A549 (cell line): Measurements from ENCODE around the gene RPL29. TPM values are rescaled to one million over a fixed set of nuclear protein-coding genes. Genes with fewer than 3 reads are reported as not detected.

Experiments used
- ATAC-seq, 2 experiments: fragments of 200-7000 bp in 1 of 2; fragments of >200 bp in 1 of 2; cut with Nextera tagmentation in 1 of 2; cut with Tn5 transposase in 1 of 2; 3 replicates each; pipeline versions ENCODE4 v1.8.0 to v1.9.1; 2018 to 2020; ENCODE audit warnings: mild to moderate bottlenecking in 1 of 2, moderate library complexity in 1 of 2
- CTCF ChIA-PET: fragments of 300-600 bp; sonication (Branson Sonifier 250); formaldehyde crosslinking; extraction: SDS; loops from one replicate; lab custom pipeline; 2021; ENCODE audit warnings: antibody characterized with exemption, inconsistent platforms; lab: Yijun Ruan, JAX
- POLR2A ChIA-PET: fragments of 350-600 bp; formaldehyde crosslinking; extraction: SDS; loops from one replicate; lab custom pipeline; 2021; ENCODE audit warnings: antibody characterized with exemption, inconsistent platforms; lab: Yijun Ruan, JAX
- DNase-seq, 2 experiments: peaks; one replicate each; pipeline versions ENCODE4 v3.0.0 to v3.0.0-alpha.2; 2011 to 2016; ENCODE audit warnings: low read depth in 1 of 2, low spot score in 1 of 2
- FAIRE-seq: peaks from 2 replicates; lab custom pipeline; 2011; peaks lifted over from hg19 to GRCh38; lab: Jason Lieb, UNC
- H3K27ac ChIP-seq, 2 experiments: fragments of >200 bp; sonication (Bioruptor Twin); formaldehyde crosslinking; 3 replicates each; pipeline ENCODE4 v1.5.1; 2016 to 2017
- H3K4me1 ChIP-seq: fragments of >200 bp; sonication (Bioruptor Twin); formaldehyde crosslinking; 3 replicates; pipeline ENCODE4 v1.6.1; 2016
- H3K4me2 ChIP-seq: fragments of >200 bp; sonication (Bioruptor Twin); formaldehyde crosslinking; 3 replicates; pipeline ENCODE4 v1.6.1; 2016
- H3K4me3 ChIP-seq: fragments of >200 bp; sonication (Bioruptor Twin); formaldehyde crosslinking; 3 replicates; pipeline ENCODE4 v1.5.1; 2016
- H3K9me3 ChIP-seq: fragments of >200 bp; sonication (Bioruptor Twin); formaldehyde crosslinking; 3 replicates; pipeline ENCODE4 v1.6.1; 2016
- BHLHE40 ChIP-seq: IDR thresholded peaks from 2 replicates; pipeline ENCODE4 v1.6.1; 2012; ENCODE audit warnings: low read depth, low read length, inconsistent platforms
- CBX8 ChIP-seq: fragments of 200-600 bp; sonication (generic); IDR thresholded peaks from 2 replicates; pipeline ENCODE4 v1.6.1; 2016
- CEBPB ChIP-seq, 2 experiments: fragments of >200 bp in 1 of 2; sonication (Bioruptor Twin) in 1 of 2; formaldehyde crosslinking in 1 of 2; IDR thresholded peaks; 2 replicates each; pipeline ENCODE4 v1.6.1; 2012 to 2016
- CHD2 ChIP-seq: fragments of 150-350 bp; IDR thresholded peaks from 2 replicates; pipeline ENCODE4 v1.6.1; 2014; ENCODE audit warnings: low read length; ENCODE audit not compliant: partially characterized antibody
- CHD4 ChIP-seq: fragments of 200-600 bp; sonication (generic); IDR thresholded peaks from 2 replicates; pipeline ENCODE4 v1.6.1; 2016; ENCODE audit warnings: antibody characterized with exemption, mild to moderate bottlenecking, borderline replicate concordance
- EHMT2 ChIP-seq: fragments of 200-600 bp; sonication (generic); IDR thresholded peaks from 2 replicates; pipeline ENCODE4 v1.6.1; 2016; ENCODE audit warnings: antibody characterized with exemption, low read depth, mild to moderate bottlenecking, moderate library complexity
- FOSL2 ChIP-seq, 2 experiments: fragments of 450-650 bp in 1 of 2; fragments of >200 bp in 1 of 2; sonication (Bioruptor Twin) in 1 of 2; formaldehyde crosslinking; IDR thresholded peaks; 2 replicates each; pipeline versions ENCODE4 v1.5.0 to v1.6.1; 2016 to 2020; ENCODE audit warnings: mild to moderate bottlenecking in 1 of 2, moderate library complexity in 1 of 2
- HEYL ChIP-seq: fragments of 250-450 bp; sonication (Bioruptor Pico); IDR thresholded peaks from 2 replicates; pipeline ENCODE4 v1.8.0; 2021; ENCODE audit warnings: mild to moderate bottlenecking, moderate library complexity
- HOXB13 ChIP-seq: fragments of 250-450 bp; sonication (Bioruptor Pico); IDR thresholded peaks from 2 replicates; pipeline ENCODE4 v1.5.0; 2020; ENCODE audit warnings: low read depth, mild to moderate bottlenecking, moderate library complexity
- KDM5A ChIP-seq: fragments of 200-600 bp; sonication (generic); IDR thresholded peaks from 2 replicates; pipeline ENCODE4 v1.6.1; 2016; ENCODE audit warnings: antibody characterized with exemption, mild to moderate bottlenecking
- MAZ ChIP-seq: fragments of 150-350 bp; IDR thresholded peaks from 2 replicates; pipeline ENCODE4 v1.6.1; 2014; ENCODE audit warnings: antibody characterized with exemption, low read depth, low read length, borderline replicate concordance
- MYC ChIP-seq: IDR thresholded peaks from 2 replicates; pipeline ENCODE4 v1.6.1; 2012; ENCODE audit warnings: mild to moderate bottlenecking, inconsistent platforms, low read length, improper control_type of control experiment, borderline replicate concordance
- NR3C1 ChIP-seq: fragments of >200 bp; sonication (Bioruptor Twin); formaldehyde crosslinking; IDR thresholded peaks from 3 replicates; pipeline ENCODE4 v1.6.1; 2017
- PHF8 ChIP-seq: fragments of 200-600 bp; sonication (generic); IDR thresholded peaks from 2 replicates; pipeline ENCODE4 v1.6.1; 2016; ENCODE audit warnings: low read depth, mild to moderate bottlenecking, antibody characterized with exemption, moderate library complexity, borderline replicate concordance
- REST ChIP-seq: fragments of 200-600 bp; sonication (generic); IDR thresholded peaks from 2 replicates; pipeline ENCODE4 v1.6.1; 2016; ENCODE audit warnings: antibody characterized with exemption, mild to moderate bottlenecking, moderate library complexity
- RFX5 ChIP-seq: fragments of 450-650 bp; IDR thresholded peaks from 2 replicates; pipeline ENCODE4 v1.7.1; 2014; ENCODE audit warnings: antibody characterized with exemption, mild to moderate bottlenecking, moderate library complexity
- RNF2 ChIP-seq: fragments of 200-600 bp; sonication (generic); IDR thresholded peaks from 2 replicates; pipeline ENCODE4 v1.6.1; 2016; ENCODE audit warnings: low read depth, mild to moderate bottlenecking, antibody characterized with exemption, moderate library complexity, borderline replicate concordance
- ZFP36 ChIP-seq: fragments of 450-650 bp; IDR thresholded peaks from 2 replicates; pipeline ENCODE4 v1.6.1; 2014; ENCODE audit warnings: borderline replicate concordance; ENCODE audit not compliant: partially characterized antibody
- WGBS: methylation state at CpG from one replicate; pipeline ENCODE4 v1.1.6; 2017; ENCODE audit errors: missing lambda C conversion rate; 5-methylcytosine and 5-hydroxymethylcytosine counted together
- polyA plus RNA-seq, 4 experiments: library from polyadenylated mRNA; depleted of rRNA in 3 of 4; stranded (reverse); fragments of >200 nt; fragmentation: RNase III in 1 of 4; extraction: RNeasy Plus Mini Kit Qiagen cat#74134 plus additional on column Dnase treatment in 1 of 4; gene quantifications; 2 replicates in 3 of 4; 3 replicates in 1 of 4; pipeline ENCODE4 v1.2.3, GENCODE V29; 2011 to 2017
- TF ChIP-seq, protein P1 (sequence below): IDR thresholded peaks from 2 replicates; pipeline ENCODE4 v1.6.1; 2012
- TF ChIP-seq, protein P2 (sequence below): IDR thresholded peaks from 2 replicates; pipeline ENCODE4 v1.6.1; 2012
- TF ChIP-seq, protein P3 (sequence below): fragments of 150-350 bp; IDR thresholded peaks from 2 replicates; pipeline ENCODE4 v1.6.1; 2014; ENCODE audit warnings: low read depth, mild to moderate bottlenecking, low read length
- TF ChIP-seq, protein P4 (sequence below): fragments of 450-650 bp; IDR thresholded peaks from 2 replicates; pipeline ENCODE4 v1.6.1; 2014; ENCODE audit warnings: antibody characterized with exemption
- TF ChIP-seq, protein P5 (sequence below): fragments of >200 bp; sonication (Bioruptor Twin); formaldehyde crosslinking; IDR thresholded peaks from 3 replicates; pipeline ENCODE4 v1.6.1; 2016
- TF ChIP-seq, protein P6 (sequence below): fragments of 250-450 bp; sonication (Bioruptor Pico); IDR thresholded peaks from 2 replicates; pipeline ENCODE4 v1.5.0; 2020; ENCODE audit warnings: low read depth, mild to moderate bottlenecking, moderate library complexity

Gene RPL29
- polyA plus RNA-seq, 2 of the 4 experiments (the other 2 are of a cell fraction), result 808 to 1,152 TPM

DNA sequence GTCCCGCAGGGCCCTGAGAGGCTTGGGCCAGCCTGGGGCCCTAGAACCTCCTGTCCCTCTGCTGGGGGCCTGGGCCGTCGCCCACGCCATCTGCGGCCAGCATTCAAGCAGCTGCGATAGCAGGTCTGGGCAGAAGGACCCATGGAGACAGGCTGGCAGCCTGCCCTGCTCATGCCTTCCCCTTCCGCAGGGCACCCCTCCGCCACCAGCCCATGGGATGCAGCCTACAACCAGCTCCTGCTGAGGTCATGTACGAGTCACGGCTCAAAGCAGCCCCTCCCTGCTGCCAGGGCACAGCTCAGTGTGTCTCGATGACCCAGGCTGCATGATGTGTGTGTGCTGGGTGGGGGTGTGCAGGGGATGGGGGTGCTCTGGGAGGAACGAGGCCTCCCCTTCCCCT lies 32.9 kb upstream of the RPL29 start:
- no peak for DNase-seq
- ATAC-seq, result no peak; a peak in 1 of 6 replicates
- TF ChIP-seq, protein P1, sequence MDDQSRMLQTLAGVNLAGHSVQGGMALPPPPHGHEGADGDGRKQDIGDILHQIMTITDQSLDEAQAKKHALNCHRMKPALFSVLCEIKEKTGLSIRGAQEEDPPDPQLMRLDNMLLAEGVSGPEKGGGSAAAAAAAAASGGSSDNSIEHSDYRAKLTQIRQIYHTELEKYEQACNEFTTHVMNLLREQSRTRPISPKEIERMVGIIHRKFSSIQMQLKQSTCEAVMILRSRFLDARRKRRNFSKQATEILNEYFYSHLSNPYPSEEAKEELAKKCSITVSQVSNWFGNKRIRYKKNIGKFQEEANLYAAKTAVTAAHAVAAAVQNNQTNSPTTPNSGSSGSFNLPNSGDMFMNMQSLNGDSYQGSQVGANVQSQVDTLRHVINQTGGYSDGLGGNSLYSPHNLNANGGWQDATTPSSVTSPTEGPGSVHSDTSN, result no peak
- TF ChIP-seq RFX5, result no peak
- TF ChIP-seq KDM5A, result no peak
- TF ChIP-seq, protein P2, sequence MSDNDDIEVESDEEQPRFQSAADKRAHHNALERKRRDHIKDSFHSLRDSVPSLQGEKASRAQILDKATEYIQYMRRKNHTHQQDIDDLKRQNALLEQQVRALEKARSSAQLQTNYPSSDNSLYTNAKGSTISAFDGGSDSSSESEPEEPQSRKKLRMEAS, result no peak
- TF ChIP-seq CEBPB (IDR thresholded peaks at IDR 0.05), result no peak
- no peak for TF ChIP-seq ZFP36
- TF ChIP-seq CBX8, result no peak
- TF ChIP-seq, protein P3, sequence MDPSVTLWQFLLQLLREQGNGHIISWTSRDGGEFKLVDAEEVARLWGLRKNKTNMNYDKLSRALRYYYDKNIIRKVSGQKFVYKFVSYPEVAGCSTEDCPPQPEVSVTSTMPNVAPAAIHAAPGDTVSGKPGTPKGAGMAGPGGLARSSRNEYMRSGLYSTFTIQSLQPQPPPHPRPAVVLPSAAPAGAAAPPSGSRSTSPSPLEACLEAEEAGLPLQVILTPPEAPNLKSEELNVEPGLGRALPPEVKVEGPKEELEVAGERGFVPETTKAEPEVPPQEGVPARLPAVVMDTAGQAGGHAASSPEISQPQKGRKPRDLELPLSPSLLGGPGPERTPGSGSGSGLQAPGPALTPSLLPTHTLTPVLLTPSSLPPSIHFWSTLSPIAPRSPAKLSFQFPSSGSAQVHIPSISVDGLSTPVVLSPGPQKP, result no peak
- TF ChIP-seq HOXB13, result no peak
- no peak for TF ChIP-seq NR3C1

DNA sequence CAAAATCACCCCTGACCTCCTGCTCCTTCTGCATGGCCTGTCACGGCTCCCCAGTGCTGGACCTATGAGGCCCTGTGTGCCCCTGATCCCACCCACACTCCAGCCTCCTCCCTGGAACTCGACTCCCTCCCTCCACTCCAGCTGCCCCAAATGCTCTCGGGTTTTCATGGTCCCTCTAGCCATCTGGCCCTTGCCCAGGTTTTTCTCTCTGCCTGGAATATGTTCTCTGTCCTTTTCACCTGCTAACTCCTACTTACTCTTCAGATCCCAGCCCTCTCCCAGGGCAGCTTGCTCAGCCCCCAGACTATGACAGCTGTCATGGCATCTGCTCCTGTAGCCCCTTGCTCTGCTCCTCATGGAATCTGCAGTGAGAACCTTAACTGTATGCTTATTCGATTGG lies 30.3 kb upstream of the RPL29 start:
- TF ChIP-seq, protein P3, result no peak
- TF ChIP-seq HEYL, result no peak
- TF ChIP-seq BHLHE40, result no peak
- no peak for TF ChIP-seq CHD2
- TF ChIP-seq, protein P4, sequence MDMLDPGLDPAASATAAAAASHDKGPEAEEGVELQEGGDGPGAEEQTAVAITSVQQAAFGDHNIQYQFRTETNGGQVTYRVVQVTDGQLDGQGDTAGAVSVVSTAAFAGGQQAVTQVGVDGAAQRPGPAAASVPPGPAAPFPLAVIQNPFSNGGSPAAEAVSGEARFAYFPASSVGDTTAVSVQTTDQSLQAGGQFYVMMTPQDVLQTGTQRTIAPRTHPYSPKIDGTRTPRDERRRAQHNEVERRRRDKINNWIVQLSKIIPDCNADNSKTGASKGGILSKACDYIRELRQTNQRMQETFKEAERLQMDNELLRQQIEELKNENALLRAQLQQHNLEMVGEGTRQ, result no peak
- no peak for TF ChIP-seq FOSL2 (IDR thresholded peaks at IDR 0.05)
- no peak for TF ChIP-seq FOSL2 (CRISPR knock-in tag; IDR thresholded peaks at IDR 0.05)
- TF ChIP-seq EHMT2, result no peak
- TF ChIP-seq, protein P5, sequence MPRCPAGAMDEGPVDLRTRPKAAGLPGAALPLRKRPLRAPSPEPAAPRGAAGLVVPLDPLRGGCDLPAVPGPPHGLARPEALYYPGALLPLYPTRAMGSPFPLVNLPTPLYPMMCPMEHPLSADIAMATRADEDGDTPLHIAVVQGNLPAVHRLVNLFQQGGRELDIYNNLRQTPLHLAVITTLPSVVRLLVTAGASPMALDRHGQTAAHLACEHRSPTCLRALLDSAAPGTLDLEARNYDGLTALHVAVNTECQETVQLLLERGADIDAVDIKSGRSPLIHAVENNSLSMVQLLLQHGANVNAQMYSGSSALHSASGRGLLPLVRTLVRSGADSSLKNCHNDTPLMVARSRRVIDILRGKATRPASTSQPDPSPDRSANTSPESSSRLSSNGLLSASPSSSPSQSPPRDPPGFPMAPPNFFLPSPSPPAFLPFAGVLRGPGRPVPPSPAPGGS, result no peak
- no peak for TF ChIP-seq ZFP36
- TF ChIP-seq, protein P6, sequence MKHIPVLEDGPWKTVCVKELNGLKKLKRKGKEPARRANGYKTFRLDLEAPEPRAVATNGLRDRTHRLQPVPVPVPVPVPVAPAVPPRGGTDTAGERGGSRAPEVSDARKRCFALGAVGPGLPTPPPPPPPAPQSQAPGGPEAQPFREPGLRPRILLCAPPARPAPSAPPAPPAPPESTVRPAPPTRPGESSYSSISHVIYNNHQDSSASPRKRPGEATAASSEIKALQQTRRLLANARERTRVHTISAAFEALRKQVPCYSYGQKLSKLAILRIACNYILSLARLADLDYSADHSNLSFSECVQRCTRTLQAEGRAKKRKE, result no peak
- no peak for TF ChIP-seq MYC
- no peak for TF ChIP-seq RNF2
- TF ChIP-seq, protein P2, result no peak
- no peak for TF ChIP-seq PHF8
- no peak for TF ChIP-seq MAZ
- TF ChIP-seq CHD4, result no peak
- no peak for TF ChIP-seq REST
- DNase-seq (no peak), ATAC-seq (no peak), FAIRE-seq (no peak)
- Histone ChIP-seq H3K4me1 (no peaks in the 10 kb centered on the region), H3K4me2 (no peak overlapping the region), H3K4me3 (no peak overlapping the region), H3K9me3 (no peaks in the 10 kb centered on the region), H3K27ac (no peak overlapping the region)
- ChIA-PET CTCF (interaction anchor here (0.8 kb wide), 1 partner anchor 11 kb away, joined by 3 read pairs; no protein-coding TSS in a partner anchor), POLR2A (no interaction called here)
- WGBS, result 57% methylated on average over 4 of the region's 4 CpGs

More for the DNA sequence above, 32.9 kb upstream of the RPL29 start:
- no peak overlapping the region for H3K4me3 ChIP-seq
- no peak for FAIRE-seq
- no peak overlapping the region for H3K4me2 ChIP-seq
- CTCF ChIA-PET, result interaction anchor here (0.7 to 0.8 kb wide), 3 partner anchors 25 to 95 kb away, joined by 3 read pairs; no protein-coding TSS in a partner anchor
- no peak overlapping the region for H3K27ac ChIP-seq
- POLR2A ChIA-PET, result no interaction called here
- no peaks in the 10 kb centered on the region for H3K9me3 ChIP-seq
- WGBS, result 0% methylated on average over 1 of the region's 12 CpGs
- no peaks in the 10 kb centered on the region for H3K4me1 ChIP-seq
